AG10803 (cell line): ENCODE results near the gene CD79A.

Experiments used
- DNase-seq: peaks from one replicate; pipeline ENCODE4 v3.0.0; 2010; ENCODE audit warnings: low read depth
- H3K4me3 ChIP-seq: 2 replicates; pipeline ENCODE4 v1.5.1; 2011; ENCODE audit warnings: mild to moderate bottlenecking, low read length, control low read depth
- TF ChIP-seq, protein P1 (sequence below): conservative IDR thresholded peaks from 2 replicates; pipeline ENCODE4 v1.5.1; 2011; ENCODE audit warnings: mild to moderate bottlenecking, low read length, control low read depth, inconsistent platforms

Gene CD79A

DNA sequence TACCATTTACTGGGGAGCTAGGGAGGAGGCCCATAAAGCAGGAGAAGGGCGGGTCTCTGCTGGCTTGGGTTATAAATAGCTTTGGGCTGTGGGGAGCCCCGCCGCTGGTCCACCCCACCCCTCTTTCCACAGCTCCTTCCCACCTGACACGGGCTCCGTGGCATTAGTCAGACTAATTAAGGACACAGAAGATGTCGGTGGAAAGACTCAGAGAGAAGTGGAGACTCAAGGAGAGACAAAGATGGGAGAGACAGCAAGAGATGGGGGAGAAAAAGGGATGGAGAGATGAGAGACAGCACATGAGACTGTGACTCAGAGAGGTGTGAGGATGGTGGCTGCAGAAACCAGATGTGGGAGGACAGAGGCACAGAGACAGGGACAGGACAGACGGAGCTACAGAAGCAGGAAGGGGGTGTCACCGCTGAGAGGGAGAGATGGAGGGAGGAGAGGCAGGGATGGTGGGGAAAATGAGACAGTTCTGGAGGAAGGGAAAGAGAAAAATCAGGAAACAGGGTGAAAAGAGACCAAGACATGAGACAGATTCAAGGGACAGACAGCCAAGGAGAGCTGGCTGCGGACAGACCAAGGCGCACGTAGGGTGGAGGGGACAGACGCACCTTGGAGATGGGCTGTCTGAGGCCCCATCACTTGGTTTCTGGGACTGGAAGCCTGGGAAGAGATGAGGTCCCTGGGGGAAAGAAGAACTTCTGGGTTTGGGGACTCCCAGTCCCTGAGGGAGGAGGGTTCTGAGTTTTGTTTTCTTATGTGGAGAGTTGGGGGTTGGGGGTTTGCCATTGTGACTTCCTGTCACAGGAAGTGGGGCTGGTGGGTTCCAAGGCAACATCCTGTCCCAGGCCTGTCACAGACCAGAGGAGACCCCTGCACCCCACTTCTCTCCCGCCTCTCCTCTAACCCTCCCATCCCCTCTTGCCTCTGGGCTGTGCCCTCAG is 10.0 kb downstream of the CD79A start:
- TF ChIP-seq, protein P1, sequence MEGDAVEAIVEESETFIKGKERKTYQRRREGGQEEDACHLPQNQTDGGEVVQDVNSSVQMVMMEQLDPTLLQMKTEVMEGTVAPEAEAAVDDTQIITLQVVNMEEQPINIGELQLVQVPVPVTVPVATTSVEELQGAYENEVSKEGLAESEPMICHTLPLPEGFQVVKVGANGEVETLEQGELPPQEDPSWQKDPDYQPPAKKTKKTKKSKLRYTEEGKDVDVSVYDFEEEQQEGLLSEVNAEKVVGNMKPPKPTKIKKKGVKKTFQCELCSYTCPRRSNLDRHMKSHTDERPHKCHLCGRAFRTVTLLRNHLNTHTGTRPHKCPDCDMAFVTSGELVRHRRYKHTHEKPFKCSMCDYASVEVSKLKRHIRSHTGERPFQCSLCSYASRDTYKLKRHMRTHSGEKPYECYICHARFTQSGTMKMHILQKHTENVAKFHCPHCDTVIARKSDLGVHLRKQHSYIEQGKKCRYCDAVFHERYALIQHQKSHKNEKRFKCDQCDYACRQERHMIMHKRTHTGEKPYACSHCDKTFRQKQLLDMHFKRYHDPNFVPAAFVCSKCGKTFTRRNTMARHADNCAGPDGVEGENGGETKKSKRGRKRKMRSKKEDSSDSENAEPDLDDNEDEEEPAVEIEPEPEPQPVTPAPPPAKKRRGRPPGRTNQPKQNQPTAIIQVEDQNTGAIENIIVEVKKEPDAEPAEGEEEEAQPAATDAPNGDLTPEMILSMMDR, result no peak

DNA sequence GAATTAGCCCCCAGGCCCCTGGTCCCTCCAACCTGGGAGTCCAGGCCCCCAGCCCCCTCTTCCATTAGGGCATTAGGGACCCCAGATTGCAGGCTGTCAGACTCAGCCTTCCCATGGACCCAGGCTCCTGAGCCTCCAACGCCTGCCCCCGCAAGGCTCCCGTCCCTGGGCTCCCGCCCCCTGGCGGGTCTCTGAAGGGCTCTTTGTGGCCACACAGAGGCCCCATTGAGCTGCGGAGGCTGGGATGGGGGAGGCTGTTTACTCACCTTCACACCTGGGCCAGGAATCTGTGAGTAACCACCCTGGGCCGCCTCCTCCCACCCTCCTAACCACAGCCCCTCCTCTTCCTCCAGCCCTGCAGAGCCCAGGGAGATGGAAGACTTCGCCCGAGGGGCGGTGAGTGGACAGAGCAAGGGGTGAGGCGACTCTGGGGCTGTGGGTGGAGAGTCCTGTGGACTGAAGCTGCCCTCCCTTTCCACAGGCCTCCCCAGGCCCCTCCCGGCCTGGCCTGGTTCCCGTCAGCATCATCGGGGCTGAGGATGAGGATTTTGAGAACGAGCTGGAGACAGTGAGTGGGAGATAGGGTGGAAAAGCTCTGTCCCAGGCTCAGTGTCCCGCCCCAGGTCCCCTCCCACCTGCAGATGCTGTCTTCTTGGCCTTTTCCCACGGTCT is 10.8 kb downstream of the CD79A start:
- no peak overlapping the region for H3K4me3 ChIP-seq
- TF ChIP-seq, protein P1, result no peak
- no peak for DNase-seq

More for the DNA sequence above, 10.0 kb downstream of the CD79A start:
- no peak for DNase-seq
- H3K4me3 ChIP-seq, result no peak overlapping the region

DNA sequence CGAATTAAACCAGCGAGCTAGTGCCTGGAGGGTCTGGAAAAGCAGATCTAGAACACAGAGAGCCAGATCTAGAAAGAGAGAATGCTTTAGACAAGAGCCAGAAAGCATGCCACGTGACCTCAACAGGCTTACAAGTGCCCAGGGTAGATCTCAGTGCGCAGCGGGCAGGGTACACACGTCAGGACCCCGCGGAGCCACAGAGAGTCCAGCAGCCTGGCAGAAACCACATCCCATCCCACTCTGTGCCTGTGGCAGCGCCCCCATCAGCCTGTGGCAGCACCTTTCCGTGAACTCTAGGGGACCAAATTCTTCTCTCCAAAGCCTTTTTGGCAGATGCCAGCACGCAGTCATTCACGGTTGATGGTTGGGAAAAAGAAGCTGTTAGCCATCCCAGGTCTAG is 11.8 kb downstream of the CD79A start:
- DNase-seq, result no peak
- TF ChIP-seq, protein P1, result no peak
- no peak overlapping the region for H3K4me3 ChIP-seq

DNA sequence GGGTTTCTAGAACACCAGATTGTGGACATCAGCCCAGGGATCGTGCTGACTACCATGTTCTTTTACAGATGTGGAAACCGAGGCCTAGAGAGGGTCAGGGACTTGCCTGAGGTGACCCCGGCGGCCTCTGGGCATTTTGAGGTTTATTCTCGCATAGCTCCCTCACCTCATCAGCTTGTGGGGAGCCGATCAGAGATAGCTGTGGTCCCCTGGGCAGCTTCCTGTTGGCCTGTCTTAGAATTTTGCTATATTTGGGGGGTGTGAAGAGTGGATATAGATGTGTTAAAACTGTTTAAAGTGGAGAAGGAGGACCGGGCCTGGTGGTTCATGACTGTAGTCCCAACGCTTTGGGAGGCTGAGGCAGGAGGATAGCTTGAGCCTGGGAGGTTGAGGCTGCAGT is 12.8 kb downstream of the CD79A start:
- no peak overlapping the region for H3K4me3 ChIP-seq
- DNase-seq, result no peak
- TF ChIP-seq, protein P1, result no peak

DNA sequence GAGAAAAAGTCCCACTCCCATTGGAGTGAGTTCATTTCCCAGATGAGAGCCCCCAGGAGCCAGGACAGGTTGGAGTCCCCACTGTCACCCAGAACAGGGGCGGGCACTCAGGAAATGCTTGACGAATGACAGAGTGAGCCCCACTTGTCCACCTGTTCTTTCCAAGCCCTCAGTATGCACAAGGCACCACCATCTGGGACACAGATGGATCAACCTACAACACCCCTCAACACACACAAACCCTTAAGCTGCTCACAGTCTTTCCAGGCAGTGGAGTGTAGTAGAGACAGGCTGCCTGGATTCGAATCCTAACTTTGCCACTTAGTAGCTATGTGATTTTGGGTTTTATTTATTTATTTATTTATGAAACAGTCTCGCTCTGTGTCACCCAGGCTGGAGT is 13.9 kb downstream of the CD79A start:
- no peak for DNase-seq
- H3K4me3 ChIP-seq, result no peak overlapping the region

DNA sequence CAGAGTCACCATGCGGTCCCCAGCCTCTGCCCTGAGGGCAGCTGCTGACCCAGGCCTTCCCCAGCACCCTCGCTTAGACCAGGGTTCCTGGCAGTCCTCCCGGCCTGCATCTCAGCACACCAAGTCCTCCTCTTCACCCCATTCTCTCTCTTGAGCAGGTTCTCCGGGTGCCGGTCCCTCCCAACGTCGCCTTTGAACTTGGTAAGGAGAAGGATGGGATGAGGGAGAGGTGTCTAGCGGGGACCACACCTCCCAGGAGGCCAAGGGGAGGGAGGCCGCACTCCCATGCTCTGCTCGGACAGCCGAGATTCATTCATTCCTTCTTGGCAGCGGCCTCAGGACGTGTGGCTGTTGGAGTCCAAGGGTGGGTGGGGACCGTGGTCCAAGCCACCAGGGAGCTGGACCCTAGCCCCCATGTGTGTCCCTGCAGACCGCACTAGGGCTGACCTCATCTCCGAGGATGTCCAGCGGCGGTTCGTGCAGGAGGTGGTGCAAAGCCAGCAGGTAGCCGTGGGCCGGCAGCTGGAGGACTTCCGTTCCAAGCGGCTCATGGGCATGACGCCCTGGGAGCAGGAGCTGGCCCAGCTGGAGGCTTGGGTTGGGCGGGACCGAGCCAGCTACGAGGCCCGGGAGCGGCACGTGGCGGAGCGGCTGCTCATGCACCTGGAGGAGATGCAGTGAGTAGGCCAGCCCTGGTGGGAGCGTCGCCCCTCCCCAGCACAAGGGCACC is 15.3 kb downstream of the CD79A start:
- TF ChIP-seq, protein P1, result no peak
- no peak overlapping the region for H3K4me3 ChIP-seq
- no peak for DNase-seq

More for the DNA sequence above, 13.9 kb downstream of the CD79A start:
- TF ChIP-seq, protein P1, result no peak
